ENCODE measurements around the gene CRTC3.

Gene CRTC3

DNA sequence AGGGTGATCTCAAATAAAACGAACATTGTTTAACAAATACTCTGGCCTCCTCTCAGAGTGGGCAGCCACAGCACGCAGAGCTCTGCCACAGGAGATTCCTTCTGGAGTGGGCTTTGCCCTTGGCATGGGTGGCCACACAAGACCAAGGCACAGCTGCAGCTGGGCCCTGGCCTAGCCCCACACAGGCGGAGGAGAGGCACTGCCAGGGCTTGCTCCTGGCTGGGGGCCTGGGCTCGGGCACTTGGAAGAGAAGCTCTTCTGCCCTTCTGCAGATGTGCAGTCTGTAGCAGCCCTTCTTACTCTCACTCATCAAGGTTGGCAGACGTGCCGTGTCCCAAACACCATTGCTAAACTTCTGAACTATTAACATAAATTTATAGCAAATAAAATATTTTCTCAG is 67.2 kb downstream of the CRTC3 start:
- FAIRE-seq: no peak

- FAIRE-seq: no peak
These were observed 67.9 kb downstream of the CRTC3 start for GRCh38 chr15:90597577-90597976.

GRCh38 chr15:90598031-90598577 is 68.4 kb downstream of the CRTC3 start:
- FAIRE-seq: no peak

GRCh38 chr15:90598679-90599078 is 69.0 kb downstream of the CRTC3 start:
- FAIRE-seq: no peak

GRCh38 chr15:90599116-90599515 is 69.4 kb downstream of the CRTC3 start:
- no peak for FAIRE-seq

GRCh38 chr15:90599644-90600043 is 69.9 kb downstream of the CRTC3 start:
- no peak for FAIRE-seq

- FAIRE-seq: no peak
These were observed 71.2 kb downstream of the CRTC3 start for GRCh38 chr15:90600954-90601353.

DNA sequence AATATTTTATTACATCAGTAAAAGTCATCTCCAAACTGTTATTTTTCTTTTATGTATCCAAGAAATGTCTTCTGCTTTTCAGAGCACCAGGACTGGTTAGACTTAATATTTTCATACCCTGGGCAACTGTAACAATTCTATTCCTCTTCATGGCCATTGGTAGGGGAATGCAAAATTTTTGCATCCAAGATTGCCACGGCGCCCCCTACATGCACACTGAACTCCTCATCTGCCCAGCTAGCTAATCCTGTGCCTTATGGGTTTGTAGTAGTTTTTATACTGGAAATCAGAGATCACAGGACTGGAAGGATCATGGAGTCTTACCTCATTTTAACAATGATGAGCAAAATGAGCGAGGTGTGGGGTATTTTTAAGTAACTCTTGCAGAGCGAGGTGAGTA is 74.2 kb downstream of the CRTC3 start:
- FAIRE-seq: no peak

- FAIRE-seq: no peak
These were observed 76.9 kb downstream of the CRTC3 start for GRCh38 chr15:90606641-90607040.

- no peak for FAIRE-seq
These were observed 77.6 kb downstream of the CRTC3 start for GRCh38 chr15:90607361-90607760.

GRCh38 chr15:90609242-90610180 is 79.8 kb downstream of the CRTC3 start:
- no peak for FAIRE-seq

- no peak for FAIRE-seq
These were observed 80.5 kb downstream of the CRTC3 start for GRCh38 chr15:90610190-90610589.

DNA sequence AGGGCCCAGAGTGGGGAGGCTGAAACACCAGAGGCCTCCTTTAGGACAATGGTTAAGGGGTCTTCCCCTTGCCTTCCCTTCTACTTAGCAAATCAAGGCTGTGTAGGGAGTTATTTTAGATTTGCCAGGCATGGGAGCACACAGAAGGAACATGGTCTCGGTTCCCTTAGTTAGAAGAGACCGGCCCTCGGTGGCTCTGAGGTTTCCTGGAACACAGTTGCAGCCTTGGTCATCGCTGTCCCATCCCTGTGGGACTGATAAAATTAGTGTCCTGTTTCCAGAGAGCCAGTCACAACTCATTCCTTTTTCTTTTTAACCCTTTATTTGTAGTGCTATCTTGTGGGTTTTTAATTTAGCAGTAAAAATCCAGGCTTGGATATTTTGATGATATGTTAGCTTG is 81.4 kb downstream of the CRTC3 start:
- FAIRE-seq: no peak

DNA sequence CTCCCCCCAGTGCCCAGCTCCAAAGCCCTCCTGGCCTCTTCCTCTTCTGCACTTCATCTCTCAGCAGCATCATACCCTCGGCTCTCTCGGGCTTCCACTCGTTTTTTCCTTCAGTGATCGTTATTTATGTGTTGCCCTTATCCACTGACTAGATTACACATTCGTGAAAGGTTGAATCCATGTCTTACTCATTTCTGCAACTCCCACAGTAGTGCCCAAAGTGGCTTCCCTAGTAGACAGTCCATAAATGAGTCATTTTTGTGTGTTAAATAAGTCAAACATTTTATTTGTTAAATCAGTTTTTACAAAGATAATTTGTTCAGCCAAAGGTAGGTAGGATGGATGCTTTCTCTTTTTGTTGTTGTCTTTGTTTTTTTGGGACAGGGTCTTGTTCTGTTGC is 87.4 kb downstream of the CRTC3 start:
- FAIRE-seq: no peak

- no peak for FAIRE-seq
These were observed 88.0 kb downstream of the CRTC3 start for GRCh38 chr15:90617668-90618097.

DNA sequence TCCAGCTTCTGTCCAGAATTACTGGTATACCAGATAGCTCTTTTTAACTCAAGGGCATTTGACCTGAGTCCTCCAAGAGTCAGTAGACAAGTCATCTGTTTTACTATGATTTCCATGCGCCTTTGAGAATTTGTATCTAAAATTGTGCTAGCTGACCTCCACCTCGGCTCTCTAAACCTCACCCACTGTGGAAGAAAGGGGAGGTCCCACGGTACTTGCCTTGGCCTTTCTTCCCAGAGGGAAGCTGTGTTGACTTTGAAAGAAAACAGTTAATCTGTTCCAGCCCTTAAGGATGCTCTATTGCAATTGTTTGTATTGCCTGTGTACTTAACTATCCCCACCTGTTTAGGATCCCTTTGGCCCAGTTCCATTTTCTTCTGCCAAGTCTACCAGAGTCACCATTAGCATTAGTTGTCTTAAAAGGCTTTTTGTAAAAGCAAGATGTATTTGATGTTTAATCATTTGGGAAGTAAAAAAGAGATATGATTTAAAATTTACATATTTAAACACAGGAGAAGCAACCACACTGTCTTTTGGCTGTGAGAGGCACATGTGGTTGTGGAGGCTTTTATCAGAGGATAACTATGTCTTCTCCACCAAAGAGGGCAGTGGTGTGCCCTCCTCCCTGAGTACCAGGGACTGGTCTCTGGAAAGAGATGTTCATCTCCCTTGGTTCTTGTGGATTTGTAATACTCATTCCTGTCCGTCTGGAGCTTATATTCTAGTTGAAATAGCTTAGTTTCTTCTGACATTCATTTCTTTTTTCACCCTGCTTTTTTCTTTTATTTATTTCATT is 88.8 kb downstream of the CRTC3 start:
- no peak for FAIRE-seq

GRCh38 chr15:90619468-90619867 is 89.7 kb downstream of the CRTC3 start:
- no peak for FAIRE-seq

- no peak for FAIRE-seq
These were observed 90.2 kb downstream of the CRTC3 start for GRCh38 chr15:90619939-90620338.

GRCh38 chr15:90620379-90621067 is 90.8 kb downstream of the CRTC3 start:
- FAIRE-seq: no peak

DNA sequence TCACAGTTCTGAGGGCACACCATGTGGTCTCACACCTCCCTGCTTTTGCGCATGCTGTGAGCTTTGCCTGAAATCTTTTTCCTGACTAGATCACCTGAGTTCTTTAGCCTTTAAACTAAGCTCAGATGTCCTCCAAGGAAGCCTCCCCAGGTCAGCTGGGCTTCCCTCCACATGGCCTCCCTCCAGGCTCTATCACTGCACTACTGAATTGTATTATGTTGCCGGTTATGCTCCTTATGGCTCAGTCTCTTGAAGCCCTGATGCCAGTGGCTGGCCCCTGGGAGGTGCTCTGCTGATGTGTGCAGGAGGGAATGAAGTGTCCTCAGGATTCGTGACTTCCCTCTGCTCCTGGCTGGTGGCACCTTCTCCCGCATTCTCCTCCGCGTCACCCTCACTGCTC is 94.1 kb downstream of the CRTC3 start:
- FAIRE-seq: no peak

GRCh38 chr15:90624278-90624981 is 94.7 kb downstream of the CRTC3 start:
- FAIRE-seq: no peak

DNA sequence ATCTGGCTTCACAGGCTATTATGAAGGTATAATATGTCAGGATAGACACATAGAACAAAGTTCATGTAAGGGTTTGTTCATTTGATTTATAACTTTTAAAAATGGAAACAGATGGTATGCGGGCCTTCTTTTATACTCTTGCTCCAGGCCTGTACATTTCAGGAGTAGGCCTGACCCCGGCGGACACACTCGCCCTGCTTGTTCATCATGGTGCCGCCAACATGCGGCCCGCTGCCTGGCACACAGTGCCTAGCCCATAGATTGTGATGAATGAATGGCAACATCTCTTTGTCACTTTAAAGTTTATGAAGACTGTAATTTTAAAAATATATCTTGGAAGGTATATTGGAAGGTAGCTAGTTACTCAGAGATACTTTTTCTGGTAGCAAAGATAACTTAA is 95.3 kb downstream of the CRTC3 start:
- no peak for FAIRE-seq
